Measurements from ENCODE around the gene TOMM6. TPM values are rescaled to one million over a fixed set of nuclear protein-coding genes. Genes with fewer than 3 reads are reported as not detected.

The TOMM6 gene
- total RNA-seq, 1 experiment from 2014 or later = 234 TPM

GRCh38 chr6:41813469-41813868, 26.0 kb downstream of the TOMM6 start:
- H3K4me1 ChIP-seq (ENCODE audit: control insufficient read depth, insufficient read depth, low read length) = no peaks in the 10 kb centered on the region
- no peaks in the 10 kb centered on the region for H3K27me3 ChIP-seq (ENCODE audit: control insufficient read depth, insufficient read depth, low read length)
- intact Hi-C loops (cut with micrococcal nuclease; ENCODE audit: unreplicated experiment) (no loop called here), in situ Hi-C loops (cut with HindIII; ENCODE audit: low pct_unique_long_range_greater_than_20kb, low sequenced_read_pairs) (no loop called here)
- DNase-seq (ENCODE audit: low read depth, low spot score) (no peak), ATAC-seq (no peak)
- no peak overlapping the region for H3K27ac ChIP-seq (ENCODE audit: low read length)
- ChIA-PET POLR2A (interaction anchor here (0.6 kb wide), 1 partner anchor 130 kb away, joined by 3 read pairs; no protein-coding TSS in a partner anchor), CTCF (interaction anchor here (1.0 kb wide), 1 partner anchor 26 kb away, joined by 4 read pairs; the partner anchor contains the start of gene TOMM6)
- no peaks in the 10 kb centered on the region for H3K9me3 ChIP-seq (ENCODE audit: control insufficient read depth, insufficient read depth, low read depth, low read length)
- no peak overlapping the region for H3K4me3 ChIP-seq (ENCODE audit: low read depth in 2 of 2, low read length in 2 of 2)
- no peaks in the 10 kb centered on the region for H3K36me3 ChIP-seq (ENCODE audit: control insufficient read depth, insufficient read depth, low read length)
- no TSS peak for BruUV-seq (replicated peaks)
- TF ChIP-seq POLR2AphosphoS5 (IDR thresholded peaks at IDR 0.05; ENCODE audit: low read depth, low read length) = no peak
- TF ChIP-seq SIN3A (IDR thresholded peaks at IDR 0.05; ENCODE audit: borderline replicate concordance, insufficient read depth, low read depth, low read length) = no peak
- no peak for TF ChIP-seq TCF7L2 (IDR thresholded peaks at IDR 0.05; ENCODE audit: low read depth, low read length)
- TF ChIP-seq, protein P1, sequence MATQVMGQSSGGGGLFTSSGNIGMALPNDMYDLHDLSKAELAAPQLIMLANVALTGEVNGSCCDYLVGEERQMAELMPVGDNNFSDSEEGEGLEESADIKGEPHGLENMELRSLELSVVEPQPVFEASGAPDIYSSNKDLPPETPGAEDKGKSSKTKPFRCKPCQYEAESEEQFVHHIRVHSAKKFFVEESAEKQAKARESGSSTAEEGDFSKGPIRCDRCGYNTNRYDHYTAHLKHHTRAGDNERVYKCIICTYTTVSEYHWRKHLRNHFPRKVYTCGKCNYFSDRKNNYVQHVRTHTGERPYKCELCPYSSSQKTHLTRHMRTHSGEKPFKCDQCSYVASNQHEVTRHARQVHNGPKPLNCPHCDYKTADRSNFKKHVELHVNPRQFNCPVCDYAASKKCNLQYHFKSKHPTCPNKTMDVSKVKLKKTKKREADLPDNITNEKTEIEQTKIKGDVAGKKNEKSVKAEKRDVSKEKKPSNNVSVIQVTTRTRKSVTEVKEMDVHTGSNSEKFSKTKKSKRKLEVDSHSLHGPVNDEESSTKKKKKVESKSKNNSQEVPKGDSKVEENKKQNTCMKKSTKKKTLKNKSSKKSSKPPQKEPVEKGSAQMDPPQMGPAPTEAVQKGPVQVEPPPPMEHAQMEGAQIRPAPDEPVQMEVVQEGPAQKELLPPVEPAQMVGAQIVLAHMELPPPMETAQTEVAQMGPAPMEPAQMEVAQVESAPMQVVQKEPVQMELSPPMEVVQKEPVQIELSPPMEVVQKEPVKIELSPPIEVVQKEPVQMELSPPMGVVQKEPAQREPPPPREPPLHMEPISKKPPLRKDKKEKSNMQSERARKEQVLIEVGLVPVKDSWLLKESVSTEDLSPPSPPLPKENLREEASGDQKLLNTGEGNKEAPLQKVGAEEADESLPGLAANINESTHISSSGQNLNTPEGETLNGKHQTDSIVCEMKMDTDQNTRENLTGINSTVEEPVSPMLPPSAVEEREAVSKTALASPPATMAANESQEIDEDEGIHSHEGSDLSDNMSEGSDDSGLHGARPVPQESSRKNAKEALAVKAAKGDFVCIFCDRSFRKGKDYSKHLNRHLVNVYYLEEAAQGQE (IDR thresholded peaks at IDR 0.05; ENCODE audit: insufficient read depth in 1 of 2, low read depth in 2 of 2, low read length in 1 of 2) = no peak
- TF ChIP-seq, protein P2, sequence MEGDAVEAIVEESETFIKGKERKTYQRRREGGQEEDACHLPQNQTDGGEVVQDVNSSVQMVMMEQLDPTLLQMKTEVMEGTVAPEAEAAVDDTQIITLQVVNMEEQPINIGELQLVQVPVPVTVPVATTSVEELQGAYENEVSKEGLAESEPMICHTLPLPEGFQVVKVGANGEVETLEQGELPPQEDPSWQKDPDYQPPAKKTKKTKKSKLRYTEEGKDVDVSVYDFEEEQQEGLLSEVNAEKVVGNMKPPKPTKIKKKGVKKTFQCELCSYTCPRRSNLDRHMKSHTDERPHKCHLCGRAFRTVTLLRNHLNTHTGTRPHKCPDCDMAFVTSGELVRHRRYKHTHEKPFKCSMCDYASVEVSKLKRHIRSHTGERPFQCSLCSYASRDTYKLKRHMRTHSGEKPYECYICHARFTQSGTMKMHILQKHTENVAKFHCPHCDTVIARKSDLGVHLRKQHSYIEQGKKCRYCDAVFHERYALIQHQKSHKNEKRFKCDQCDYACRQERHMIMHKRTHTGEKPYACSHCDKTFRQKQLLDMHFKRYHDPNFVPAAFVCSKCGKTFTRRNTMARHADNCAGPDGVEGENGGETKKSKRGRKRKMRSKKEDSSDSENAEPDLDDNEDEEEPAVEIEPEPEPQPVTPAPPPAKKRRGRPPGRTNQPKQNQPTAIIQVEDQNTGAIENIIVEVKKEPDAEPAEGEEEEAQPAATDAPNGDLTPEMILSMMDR (IDR thresholded peaks at IDR 0.05) = no peak

DNA sequence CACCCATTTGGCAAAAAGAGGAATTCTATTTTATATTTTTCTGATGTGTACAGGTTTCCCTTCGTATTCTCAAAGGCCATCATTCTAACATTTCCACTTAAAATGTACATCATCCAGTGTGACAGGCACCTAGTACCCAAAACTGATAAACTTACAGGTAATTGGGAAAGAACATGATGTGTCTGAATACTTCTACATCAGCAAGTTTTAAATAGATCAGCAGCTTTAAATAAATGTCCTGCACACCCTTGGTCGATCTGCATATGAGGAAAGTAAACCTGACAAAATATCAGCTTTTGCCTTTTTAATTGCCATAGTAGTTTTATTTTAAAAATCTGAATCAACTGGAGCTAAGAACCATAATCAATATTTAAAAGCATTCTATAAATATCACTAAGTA, 26.5 kb downstream of the TOMM6 start:
- H3K4me3 ChIP-seq (ENCODE audit: low read depth in 2 of 2, low read length in 2 of 2) = no peak overlapping the region
- no peaks in the 10 kb centered on the region for H3K9me3 ChIP-seq (ENCODE audit: control insufficient read depth, insufficient read depth, low read depth, low read length)
- no peak for TF ChIP-seq SIN3A (IDR thresholded peaks at IDR 0.05; ENCODE audit: borderline replicate concordance, insufficient read depth, low read depth, low read length)
- TF ChIP-seq, protein P2 (IDR thresholded peaks at IDR 0.05) = no peak
- no peak for TF ChIP-seq TCF7L2 (IDR thresholded peaks at IDR 0.05; ENCODE audit: low read depth, low read length)
- TF ChIP-seq, protein P1 (IDR thresholded peaks at IDR 0.05; ENCODE audit: insufficient read depth in 1 of 2, low read depth in 2 of 2, low read length in 1 of 2) = no peak
- no peak for TF ChIP-seq POLR2AphosphoS5 (IDR thresholded peaks at IDR 0.05; ENCODE audit: low read depth, low read length)
- no peak overlapping the region for H3K27ac ChIP-seq (ENCODE audit: low read length)
- H3K4me1 ChIP-seq (ENCODE audit: control insufficient read depth, insufficient read depth, low read length) = no peaks in the 10 kb centered on the region
- H3K36me3 ChIP-seq (ENCODE audit: control insufficient read depth, insufficient read depth, low read length) = no peaks in the 10 kb centered on the region
- ChIA-PET POLR2A (no interaction called here), CTCF (no interaction called here)
- intact Hi-C loops (cut with micrococcal nuclease; ENCODE audit: unreplicated experiment) = no loop called here
- no TSS peak for BruUV-seq (replicated peaks)
- no peaks in the 10 kb centered on the region for H3K27me3 ChIP-seq (ENCODE audit: control insufficient read depth, insufficient read depth, low read length)
- no peak for DNase-seq (ENCODE audit: low read depth, low spot score)
- no peak for ATAC-seq
- in situ Hi-C loops (cut with HindIII; ENCODE audit: low pct_unique_long_range_greater_than_20kb, low sequenced_read_pairs) = no loop called here
